ENCODE results near the gene ZFR. TPM values are rescaled to one million over a fixed set of nuclear protein-coding genes. Genes with fewer than 3 reads are reported as not detected.

Gene ZFR
- total RNA-seq, 1 experiment from 2014 or later: 62.4 TPM

DNA sequence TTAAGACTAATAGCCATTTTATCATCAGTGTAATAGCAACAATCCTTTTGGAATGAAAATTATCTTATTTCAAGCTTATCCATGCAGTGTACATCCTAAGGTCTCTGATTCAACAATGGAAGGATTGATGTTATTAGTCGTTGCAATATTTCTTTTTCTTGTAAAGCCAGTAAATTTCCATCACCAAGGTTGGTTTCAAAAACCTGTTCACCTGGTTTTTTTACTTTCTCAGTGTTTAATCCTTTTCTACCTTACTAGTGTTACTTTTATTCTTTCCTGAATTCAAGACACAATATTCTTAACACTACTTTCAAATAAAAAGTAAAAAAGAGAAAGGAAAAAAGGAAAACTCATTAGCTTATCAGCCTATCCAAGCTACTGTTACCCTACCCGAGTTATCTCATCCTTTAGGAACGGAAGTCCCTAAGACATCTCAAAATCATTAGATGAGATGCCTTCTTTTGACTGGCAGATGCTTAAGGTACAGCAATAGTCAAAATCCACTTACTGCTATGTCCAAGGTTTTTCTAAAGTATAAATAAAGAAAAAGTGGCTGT, 5.4 kb downstream of the ZFR start:
- no peak overlapping the region for H3K27ac ChIP-seq (ENCODE audit: insufficient read length, low read depth, low read length)

More for the DNA sequence above, 5.4 kb downstream of the ZFR start:
- H3K4ac ChIP-seq (ENCODE audit: low read depth, low read length): no peak overlapping the region
- no peak overlapping the region for H2BK20ac ChIP-seq (ENCODE audit: low read depth, low read length, poor library complexity, severe bottlenecking)
- H2BK12ac ChIP-seq (ENCODE audit: insufficient read length, low read depth, low read length): no peak overlapping the region
- H3K9ac ChIP-seq (ENCODE audit: extremely low read depth, insufficient read length, low read length): no peak overlapping the region
- no peak overlapping the region for H2BK15ac ChIP-seq (ENCODE audit: low read depth, low read length)
- H3K27me3 ChIP-seq (ENCODE audit: insufficient read depth, low read length): no peaks in the 10 kb centered on the region
- no peak overlapping the region for H3K14ac ChIP-seq (ENCODE audit: insufficient read depth, low read length)
- H4K20me1 ChIP-seq (ENCODE audit: control insufficient read depth, insufficient read depth, insufficient read length): no peaks in the 10 kb centered on the region
- Mint-ChIP-seq H3K36me3 (ENCODE audit: insufficient read depth in 1 of 3, low read depth in 3 of 3) (peaks cover 4 to 11% (median 9%) of the 10 kb centered on the region in 3 experiments; a peak in 6 of 7 replicates), H3K4me1 (peaks cover 27 to 28% of the 10 kb centered on the region in 2 experiments), H3K27me3 (ENCODE audit: low read depth) (no peaks in the 10 kb centered on the region), H3K4me3 (no peak overlapping the region), H3K9me3 (no peaks in the 10 kb centered on the region), H3K27ac (no peak overlapping the region)
- H4K8ac ChIP-seq (replicated peaks; ENCODE audit: insufficient read length, low read depth, low read length): no peak overlapping the region
- no peak overlapping the region for H2BK120ac ChIP-seq (ENCODE audit: low read depth, low read length, poor library complexity, severe bottlenecking)
- no peak overlapping the region for H2AK5ac ChIP-seq (ENCODE audit: insufficient read length, low read length)
- H3K9me3 ChIP-seq (ENCODE audit: control insufficient read depth, low read depth, low read length): no peaks in the 10 kb centered on the region
- peaks cover 4% of the 10 kb centered on the region for H3K23me2 ChIP-seq (ENCODE audit: insufficient read length, low read depth, low read length, poor library complexity, severe bottlenecking)
- H2BK5ac ChIP-seq (ENCODE audit: insufficient read length, low read length): no peak overlapping the region
- no peak overlapping the region for H4K91ac ChIP-seq (ENCODE audit: insufficient read length, low read depth, low read length)
- H3K4me2 ChIP-seq (ENCODE audit: insufficient read depth, insufficient read length, low read length): no peak overlapping the region
- H3K56ac ChIP-seq (ENCODE audit: insufficient read length, low read depth, low read length): no peak overlapping the region
- no peak overlapping the region for H3T11ph ChIP-seq (ENCODE audit: low read length)
- no peaks in the 10 kb centered on the region; the same call in 1 of the 2 replicates for H3K4me1 ChIP-seq (ENCODE audit: insufficient read depth, low read length)
- no peak overlapping the region for H4K5ac ChIP-seq (ENCODE audit: insufficient read length, low read depth, low read length)
- DNase-seq: no peak
- peaks cover 9% of the 10 kb centered on the region for H3K79me1 ChIP-seq (ENCODE audit: insufficient read depth, low read depth, low read length, poor library complexity, severe bottlenecking)
- H3K79me2 ChIP-seq (ENCODE audit: insufficient read depth, low read length): peaks cover 23% of the 10 kb centered on the region; the same call in 1 of the 2 replicates
- WGBS (ENCODE audit: extremely low coverage, insufficient read length, low lambda C conversion rate): no CpG with 5 or more reads among the region's 3 CpGs
- H3K18ac ChIP-seq (ENCODE audit: insufficient read length, low read depth, low read length): no peak overlapping the region
- H2AFZ ChIP-seq (ENCODE audit: low read length): no peak overlapping the region
- TF ChIP-seq, protein P1, sequence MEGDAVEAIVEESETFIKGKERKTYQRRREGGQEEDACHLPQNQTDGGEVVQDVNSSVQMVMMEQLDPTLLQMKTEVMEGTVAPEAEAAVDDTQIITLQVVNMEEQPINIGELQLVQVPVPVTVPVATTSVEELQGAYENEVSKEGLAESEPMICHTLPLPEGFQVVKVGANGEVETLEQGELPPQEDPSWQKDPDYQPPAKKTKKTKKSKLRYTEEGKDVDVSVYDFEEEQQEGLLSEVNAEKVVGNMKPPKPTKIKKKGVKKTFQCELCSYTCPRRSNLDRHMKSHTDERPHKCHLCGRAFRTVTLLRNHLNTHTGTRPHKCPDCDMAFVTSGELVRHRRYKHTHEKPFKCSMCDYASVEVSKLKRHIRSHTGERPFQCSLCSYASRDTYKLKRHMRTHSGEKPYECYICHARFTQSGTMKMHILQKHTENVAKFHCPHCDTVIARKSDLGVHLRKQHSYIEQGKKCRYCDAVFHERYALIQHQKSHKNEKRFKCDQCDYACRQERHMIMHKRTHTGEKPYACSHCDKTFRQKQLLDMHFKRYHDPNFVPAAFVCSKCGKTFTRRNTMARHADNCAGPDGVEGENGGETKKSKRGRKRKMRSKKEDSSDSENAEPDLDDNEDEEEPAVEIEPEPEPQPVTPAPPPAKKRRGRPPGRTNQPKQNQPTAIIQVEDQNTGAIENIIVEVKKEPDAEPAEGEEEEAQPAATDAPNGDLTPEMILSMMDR (conservative IDR thresholded peaks at IDR 0.05): no peak
- H3K23ac ChIP-seq (ENCODE audit: insufficient read length, low read depth, low read length): no peak overlapping the region
